ENCODE measurements around the gene ZFAND2B.

DNA sequence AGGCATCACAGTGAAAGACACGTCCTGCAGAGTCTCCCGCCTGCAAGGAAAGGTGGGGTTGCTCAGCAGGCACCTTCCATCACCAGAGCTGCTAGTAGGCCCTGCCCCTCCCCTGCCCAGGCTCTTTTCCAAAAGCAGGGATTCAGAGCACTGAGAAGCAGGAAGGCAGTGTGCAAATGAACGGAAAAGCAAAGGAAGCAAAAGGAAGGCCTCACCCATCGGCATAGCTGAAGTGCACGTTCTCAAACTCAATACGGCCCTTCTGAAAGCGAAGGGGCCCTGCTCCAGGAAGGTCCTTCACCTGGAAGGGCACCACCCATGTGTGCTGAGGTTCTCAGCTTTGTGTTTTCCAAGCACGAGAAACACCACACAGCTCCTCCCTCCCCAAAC lies 6.4 kb downstream of the ZFAND2B start:
- no peak for TF ChIP-seq EZH2 (IDR thresholded peaks at IDR 0.05; ENCODE audit: borderline replicate concordance, insufficient read depth, low read depth, low read length, poor library complexity, severe bottlenecking)
- TF ChIP-seq, protein P1, sequence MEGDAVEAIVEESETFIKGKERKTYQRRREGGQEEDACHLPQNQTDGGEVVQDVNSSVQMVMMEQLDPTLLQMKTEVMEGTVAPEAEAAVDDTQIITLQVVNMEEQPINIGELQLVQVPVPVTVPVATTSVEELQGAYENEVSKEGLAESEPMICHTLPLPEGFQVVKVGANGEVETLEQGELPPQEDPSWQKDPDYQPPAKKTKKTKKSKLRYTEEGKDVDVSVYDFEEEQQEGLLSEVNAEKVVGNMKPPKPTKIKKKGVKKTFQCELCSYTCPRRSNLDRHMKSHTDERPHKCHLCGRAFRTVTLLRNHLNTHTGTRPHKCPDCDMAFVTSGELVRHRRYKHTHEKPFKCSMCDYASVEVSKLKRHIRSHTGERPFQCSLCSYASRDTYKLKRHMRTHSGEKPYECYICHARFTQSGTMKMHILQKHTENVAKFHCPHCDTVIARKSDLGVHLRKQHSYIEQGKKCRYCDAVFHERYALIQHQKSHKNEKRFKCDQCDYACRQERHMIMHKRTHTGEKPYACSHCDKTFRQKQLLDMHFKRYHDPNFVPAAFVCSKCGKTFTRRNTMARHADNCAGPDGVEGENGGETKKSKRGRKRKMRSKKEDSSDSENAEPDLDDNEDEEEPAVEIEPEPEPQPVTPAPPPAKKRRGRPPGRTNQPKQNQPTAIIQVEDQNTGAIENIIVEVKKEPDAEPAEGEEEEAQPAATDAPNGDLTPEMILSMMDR (IDR thresholded peaks at IDR 0.05), result no peak

Measured in B cell (primary cell).